Gastroesophageal sphincter (tissue), 4 donors: ENCODE data around the gene POU2AF1. TPM values are rescaled to one million over a fixed set of nuclear protein-coding genes. Genes with fewer than 3 reads are reported as not detected.

Experiments used
- ATAC-seq: fragments of 150-250 bp; one replicate; pipeline ENCODE4 v1.9.1; 2016; ENCODE audit warnings: mild to moderate bottlenecking, moderate library complexity
- H3K27ac ChIP-seq, 4 donors: fragments of 200-600 bp; sonication (generic) in 3 of 4; 1 replicate in 3 of 4; 2 replicates in 1 of 4; pipeline ENCODE4 v1.5.1; 2016 to 2019
- H3K27me3 ChIP-seq: fragments of 200-600 bp; sonication (generic); one replicate; pipeline ENCODE4 v1.5.1; 2019
- H3K36me3 ChIP-seq, 2 donors: fragments of 200-600 bp; sonication (generic); one replicate each; pipeline ENCODE4 v1.5.1; 2019; ENCODE audit warnings: control low read depth in 1 of 2
- H3K4me1 ChIP-seq, 3 donors: fragments of 200-600 bp; sonication (generic); 1 replicate in 2 of 3; 2 replicates in 1 of 3; pipeline ENCODE4 v1.5.1; 2016 to 2019; ENCODE audit warnings: control low read depth in 2 of 3
- H3K4me3 ChIP-seq, 2 donors: fragments of 200-600 bp; sonication (generic); one replicate each; pipeline ENCODE4 v1.5.1; 2019; ENCODE audit warnings: mild to moderate bottlenecking in 1 of 2, moderate library complexity in 1 of 2
- H3K9me3 ChIP-seq, 3 donors: fragments of 200-600 bp; sonication (generic); one replicate each; pipeline ENCODE4 v1.5.1; 2017 to 2019; ENCODE audit warnings: control low read depth in 2 of 3
- EP300 ChIP-seq: sonication (generic); formaldehyde crosslinking; IDR thresholded peaks from one replicate; pipeline ENCODE4 v1.6.1; 2017; ENCODE audit warnings: antibody characterized with exemption, mild to moderate bottlenecking
- POLR2A ChIP-seq, 2 donors: fragments of 450-650 bp; IDR thresholded peaks; one replicate each; pipeline ENCODE4 v1.6.1; 2017; ENCODE audit warnings: antibody characterized with exemption in 2 of 2, mild to moderate bottlenecking in 2 of 2, moderate library complexity in 1 of 2
- POLR2AphosphoS5 ChIP-seq: sonication (generic); formaldehyde crosslinking; IDR thresholded peaks from one replicate; pipeline ENCODE4 v1.6.1; 2017; ENCODE audit warnings: antibody characterized with exemption
- whole genome bisulfite sequencing, 2 donors: methylation state at CpG; one replicate each; pipeline ENCODE4 v1.1.5; 2018; ENCODE audit warnings: low coverage in 1 of 2; 5-methylcytosine and 5-hydroxymethylcytosine counted together
- total RNA-seq, 4 donors: library from RNA; depleted of rRNA; stranded (reverse); fragments of >200 nt; gene quantifications; one replicate each; pipeline ENCODE4 v1.1.0, GENCODE V29; 2016
- TF ChIP-seq, protein P1 (sequence below), 4 experiments: fragments of 200-600 bp in 2 of 4; fragments of 450-650 bp in 2 of 4; sonication (generic) in 1 of 4; IDR thresholded peaks; one replicate each; pipeline ENCODE4 v1.5.1; 2017 to 2019; ENCODE audit warnings: antibody characterized with exemption in 4 of 4, mild to moderate bottlenecking in 2 of 4, moderate library complexity in 2 of 4

Gene POU2AF1
- total RNA-seq, 4 donors from 2014 or later: 0.10 TPM; not detected in 3

- Histone ChIP-seq H3K4me3 (no peak overlapping the region), H3K4me1 (peaks cover 0 to 13% (median under 1%) of the 10 kb centered on the region in 3 donors), H3K36me3 (no peaks in the 10 kb centered on the region), H3K27ac (no peak overlapping the region), H3K9me3 (no peaks in the 10 kb centered on the region), H3K27me3 (no peaks in the 10 kb centered on the region)
- 59 to 89% methylated on average over 4 of the region's 6 CpGs for WGBS, 2 donors
- no peak for ATAC-seq
- TF ChIP-seq EP300: no peak
- TF ChIP-seq, protein P1, sequence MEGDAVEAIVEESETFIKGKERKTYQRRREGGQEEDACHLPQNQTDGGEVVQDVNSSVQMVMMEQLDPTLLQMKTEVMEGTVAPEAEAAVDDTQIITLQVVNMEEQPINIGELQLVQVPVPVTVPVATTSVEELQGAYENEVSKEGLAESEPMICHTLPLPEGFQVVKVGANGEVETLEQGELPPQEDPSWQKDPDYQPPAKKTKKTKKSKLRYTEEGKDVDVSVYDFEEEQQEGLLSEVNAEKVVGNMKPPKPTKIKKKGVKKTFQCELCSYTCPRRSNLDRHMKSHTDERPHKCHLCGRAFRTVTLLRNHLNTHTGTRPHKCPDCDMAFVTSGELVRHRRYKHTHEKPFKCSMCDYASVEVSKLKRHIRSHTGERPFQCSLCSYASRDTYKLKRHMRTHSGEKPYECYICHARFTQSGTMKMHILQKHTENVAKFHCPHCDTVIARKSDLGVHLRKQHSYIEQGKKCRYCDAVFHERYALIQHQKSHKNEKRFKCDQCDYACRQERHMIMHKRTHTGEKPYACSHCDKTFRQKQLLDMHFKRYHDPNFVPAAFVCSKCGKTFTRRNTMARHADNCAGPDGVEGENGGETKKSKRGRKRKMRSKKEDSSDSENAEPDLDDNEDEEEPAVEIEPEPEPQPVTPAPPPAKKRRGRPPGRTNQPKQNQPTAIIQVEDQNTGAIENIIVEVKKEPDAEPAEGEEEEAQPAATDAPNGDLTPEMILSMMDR (IDR thresholded peaks at IDR 0.05): no peak
- TF ChIP-seq POLR2AphosphoS5: no peak
- TF ChIP-seq POLR2A (IDR thresholded peaks at IDR 0.05): no peak
Observed at GRCh38 chr11:111319296-111319695, 59.8 kb downstream of the POU2AF1 start.

DNA sequence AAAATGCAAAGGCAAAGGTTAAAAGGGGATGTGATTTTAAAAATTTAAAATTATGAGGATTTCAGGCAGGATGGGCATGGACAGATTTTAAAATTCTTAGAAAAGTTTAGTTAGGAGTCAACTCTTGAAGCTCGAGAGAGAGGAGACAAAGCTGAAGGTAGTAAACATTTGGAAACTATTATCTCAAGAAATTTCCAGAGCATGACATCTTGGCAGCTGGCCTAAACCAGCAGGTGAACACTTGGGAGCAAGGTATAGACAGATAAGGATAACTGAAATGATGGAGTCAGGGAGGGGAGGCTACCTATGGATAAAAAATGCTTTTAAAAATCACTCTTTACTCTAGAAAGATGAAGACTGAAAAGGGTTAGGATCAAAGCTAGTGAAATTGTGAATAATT lies 67.0 kb downstream of the POU2AF1 start:
- TF ChIP-seq POLR2AphosphoS5 (no peak), EP300 (no peak), POLR2A (IDR thresholded peaks at IDR 0.05) (no peak)
- TF ChIP-seq, protein P1 (IDR thresholded peaks at IDR 0.05): no peak
- no peak for ATAC-seq
- H3K9me3 ChIP-seq: no peaks in the 10 kb centered on the region
- no peaks in the 10 kb centered on the region for H3K36me3 ChIP-seq
- H3K4me1 ChIP-seq: no peaks in the 10 kb centered on the region
- H3K27ac ChIP-seq: no peak overlapping the region
- H3K4me3 ChIP-seq: no peak overlapping the region
- H3K27me3 ChIP-seq: no peaks in the 10 kb centered on the region
- 63 to 88% methylated on average over 1 of the region's 1 CpG for WGBS, 2 donors

DNA sequence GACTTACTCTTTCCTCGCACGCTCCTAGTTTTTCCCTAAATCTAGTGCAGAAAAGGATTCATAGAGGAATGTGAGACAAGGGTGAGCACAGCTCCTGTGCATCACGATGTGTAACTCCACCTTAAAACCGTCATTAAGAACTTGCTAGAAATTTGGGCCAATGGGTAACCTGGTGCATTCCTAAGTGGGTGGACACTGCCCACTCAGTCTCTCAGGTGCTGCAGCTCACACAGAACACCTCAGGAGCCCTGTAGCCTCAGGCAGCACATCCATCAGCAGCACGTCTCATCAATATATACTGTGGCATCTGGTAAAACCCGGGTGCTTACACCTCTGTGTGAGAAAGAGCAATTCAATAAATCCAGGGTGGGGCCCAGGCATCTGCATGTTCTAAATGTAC lies 68.4 kb downstream of the POU2AF1 start:
- ATAC-seq: no peak
- Histone ChIP-seq H3K27me3 (no peaks in the 10 kb centered on the region), H3K4me3 (no peak overlapping the region), H3K4me1 (no peaks in the 10 kb centered on the region), H3K27ac (no peak overlapping the region), H3K36me3 (no peaks in the 10 kb centered on the region), H3K9me3 (no peaks in the 10 kb centered on the region)
- 71 to 84% methylated on average over 3 to 5 of the region's 6 CpGs for WGBS, 2 donors
- TF ChIP-seq, protein P1 (IDR thresholded peaks at IDR 0.05): no peak
- no peak for TF ChIP-seq EP300
- no peak for TF ChIP-seq POLR2AphosphoS5
- TF ChIP-seq POLR2A (IDR thresholded peaks at IDR 0.05): no peak

- TF ChIP-seq, protein P1 (IDR thresholded peaks at IDR 0.05): no peak
- no peak for TF ChIP-seq EP300
- no peak for TF ChIP-seq POLR2AphosphoS5
- no peak for TF ChIP-seq POLR2A (IDR thresholded peaks at IDR 0.05)
Observed at GRCh38 chr11:111310088-111310487, 69.0 kb downstream of the POU2AF1 start.

GRCh38 chr11:111309215-111309915 lies 69.7 kb downstream of the POU2AF1 start:
- no peak overlapping the region for H3K4me3 ChIP-seq
- TF ChIP-seq EP300: no peak
- no peak overlapping the region for H3K27ac ChIP-seq
- H3K4me1 ChIP-seq: no peaks in the 10 kb centered on the region
- no peaks in the 10 kb centered on the region for H3K27me3 ChIP-seq
- H3K9me3 ChIP-seq: no peaks in the 10 kb centered on the region
- ATAC-seq: no peak
- WGBS, 2 donors: 69 to 76% methylated on average over 3 to 5 of the region's 5 CpGs
- no peaks in the 10 kb centered on the region for H3K36me3 ChIP-seq

More at GRCh38 chr11:111310088-111310487, 69.0 kb downstream of the POU2AF1 start:
- no peak overlapping the region for H3K27ac ChIP-seq
- no peaks in the 10 kb centered on the region for H3K27me3 ChIP-seq
- H3K4me3 ChIP-seq: no peak overlapping the region
- WGBS, 2 donors: 44% methylated on average over 2 of the region's 3 CpGs; no CpG with 5 or more reads in 1 of the 2 donors
- H3K36me3 ChIP-seq: no peaks in the 10 kb centered on the region
- H3K9me3 ChIP-seq: no peaks in the 10 kb centered on the region
- no peak for ATAC-seq
- no peaks in the 10 kb centered on the region for H3K4me1 ChIP-seq
